Measurements from ENCODE around the gene IGF2. TPM values are rescaled to one million over a fixed set of nuclear protein-coding genes. Genes with fewer than 3 reads are reported as not detected.

Gene IGF2
- total and polyA plus RNA-seq, 2 donors (not counting 1 experiment from before 2014, with no cell fraction given) = not detected

- no peak overlapping the region for H3K27ac Mint-ChIP-seq
- H3K27me3 Mint-ChIP-seq = peaks cover 9% of the 10 kb centered on the region
- ChIA-PET CTCF (no interaction called here), POLR2A (no interaction called here)
- no peak overlapping the region for H3K4me3 ChIP-seq (ENCODE audit: control extremely low read depth in 1 of 5, extremely low read depth in 1 of 5, insufficient read depth in 1 of 5, low read depth in 2 of 5, low read length in 4 of 5)
- peaks cover 0 to 7% (median 1%) of the 10 kb centered on the region in 4 experiments for H3K27me3 ChIP-seq (replicated peaks in 1 of 4; ENCODE audit: control extremely low read depth in 1 of 4, control insufficient read depth in 3 of 4, insufficient read depth in 4 of 4, low read length in 3 of 4)
- no peak overlapping the region for H3K27ac ChIP-seq (ENCODE audit: low read length in 2 of 2)
- no peak overlapping the region for H3K4me2 ChIP-seq (replicated peaks; ENCODE audit: low read depth, low read length, poor library complexity, severe bottlenecking)
- H3K4me1 ChIP-seq (ENCODE audit: control insufficient read depth in 2 of 2, insufficient read depth in 2 of 2, low read length in 2 of 2) = peaks cover 0 to 2% of the 10 kb centered on the region in 2 donors
- no peak for ATAC-seq (ENCODE audit: low read depth)
- 88% methylated on average over 18 of the region's 20 CpGs for WGBS (ENCODE audit: insufficient coverage)
- no peaks in the 10 kb centered on the region for H4K20me1 ChIP-seq (ENCODE audit: control insufficient read depth, insufficient read depth, low read length, poor library complexity, severe bottlenecking)
- H3K4me3 Mint-ChIP-seq = no peak overlapping the region
- no peaks in the 10 kb centered on the region for H3K79me2 ChIP-seq (ENCODE audit: control insufficient read depth, insufficient read depth, low read length)
- H3K4me1 Mint-ChIP-seq = no peaks in the 10 kb centered on the region
- H3K9ac ChIP-seq (ENCODE audit: low read length) = no peak overlapping the region
- no peak overlapping the region for H2AFZ ChIP-seq (ENCODE audit: insufficient read depth, low read depth, low read length, poor library complexity, severe bottlenecking)
- H3K36me3 ChIP-seq (replicated peaks in 1 of 2; ENCODE audit: control extremely low read depth in 1 of 2, control insufficient read depth in 1 of 2, extremely low read depth in 1 of 2, insufficient read depth in 2 of 2, low read length in 1 of 2) = no peaks in the 10 kb centered on the region
- TF ChIP-seq EZH2 (IDR thresholded peaks at IDR 0.05; ENCODE audit: borderline replicate concordance, insufficient read depth, low read depth, low read length, poor library complexity, severe bottlenecking) (no peak), CTCF (IDR thresholded peaks at IDR 0.05) (no peak)
- intact Hi-C loops (cut with micrococcal nuclease) = no loop called here
- H3K9me3 Mint-ChIP-seq (ENCODE audit: insufficient read depth) = peaks cover 2% of the 10 kb centered on the region
- no peak for DNase-seq
- H3K9me3 ChIP-seq (ENCODE audit: control extremely low read depth in 1 of 3, control insufficient read depth in 2 of 3, insufficient read depth in 1 of 3, low read length in 2 of 3) = peaks cover 0 to 25% (median 0%) of the 10 kb centered on the region in 3 donors
Measured at GRCh38 chr11:2090172-2091111, 48.7 kb downstream of the IGF2 start.

Measured in B cell (primary cell).